Esophagus squamous epithelium (tissue), 5 donors: ENCODE measurements around the gene UBXN1. TPM values are rescaled to one million over a fixed set of nuclear protein-coding genes. Genes with fewer than 3 reads are reported as not detected.
A peak's percentile ranks its signal among the peaks of the same experiment; 100 is the strongest.

ENCODE experiments used
- DNase-seq: peaks from one replicate; lab custom pipeline; 2025; lab: John Stamatoyannopoulos, UW
- H3K27ac ChIP-seq, 4 donors: fragments of 200-600 bp; sonication (generic); one replicate each; pipeline ENCODE4 v1.5.1; 2016 to 2019; ENCODE audit warnings: mild to moderate bottlenecking in 1 of 4
- H3K27me3 ChIP-seq, 4 donors: fragments of 200-600 bp; sonication (generic); 1 replicate in 3 of 4; 2 replicates in 1 of 4; pipeline versions ENCODE4 v1.5.1 to v1.6.0; 2017 to 2021; ENCODE audit warnings: antibody characterized with exemption in 1 of 4
- H3K36me3 ChIP-seq, 3 donors: fragments of 200-600 bp; sonication (generic); one replicate each; pipeline ENCODE4 v1.5.1; 2016 to 2019
- H3K4me1 ChIP-seq, 3 donors: fragments of 200-600 bp; sonication (generic); one replicate each; pipeline ENCODE4 v1.5.1; 2017 to 2019
- H3K4me3 ChIP-seq, 4 donors: fragments of 200-600 bp; sonication (generic); 1 replicate in 3 of 4; 2 replicates in 1 of 4; pipeline ENCODE4 v1.5.1; 2016 to 2019; ENCODE audit warnings: mild to moderate bottlenecking in 2 of 4, moderate library complexity in 1 of 4
- H3K9me3 ChIP-seq, 3 donors: fragments of 200-600 bp; sonication (generic); one replicate each; pipeline ENCODE4 v1.5.1; 2016 to 2019
- CTCF ChIP-seq, 6 experiments: fragments of 450-650 bp in 4 of 6; fragments of 200-600 bp in 2 of 6; sonication (generic) in 2 of 6; IDR thresholded peaks; one replicate each; pipeline ENCODE4 v1.5.1; 2016 to 2019; ENCODE audit warnings: antibody characterized with exemption in 6 of 6, mild to moderate bottlenecking in 4 of 6, moderate library complexity in 4 of 6
- POLR2A ChIP-seq, 4 donors: fragments of 450-650 bp; IDR thresholded peaks; one replicate each; pipeline ENCODE4 v1.6.1; 2017; ENCODE audit warnings: antibody characterized with exemption in 4 of 4, mild to moderate bottlenecking in 4 of 4, moderate library complexity in 3 of 4
- WGBS, 2 donors: methylation state at CpG; one replicate each; pipeline ENCODE4 v1.1.5; 2018; 5-methylcytosine and 5-hydroxymethylcytosine counted together
- intact Hi-C: fragments of 100-400 bp; cut with DNase I; formaldehyde crosslinking; loops from one replicate; pipeline ENCODE4 v1.15.0; 2022
- total RNA-seq, 4 donors: library from RNA; depleted of rRNA; stranded (reverse); fragments of >200 nt; gene quantifications; one replicate each; pipeline ENCODE4 v1.1.0, GENCODE V29; 2016
- donor health status: DM: yes; HTN: yes; CAD: no.

Gene UBXN1
- total RNA-seq, 4 donors from 2014 or later = 67.3 to 148 (median 86.1) TPM

- Histone ChIP-seq H3K36me3 (peaks cover 0 to 40% (median 20%) of the 10 kb centered on the region in 3 donors), H3K27ac (no peak overlapping the region), H3K9me3 (no peaks in the 10 kb centered on the region), H3K27me3 (no peaks in the 10 kb centered on the region), H3K4me1 (peaks cover 28 to 46% (median 31%) of the 10 kb centered on the region in 3 donors), H3K4me3 (no peak overlapping the region)
- TF ChIP-seq CTCF (IDR thresholded peaks at IDR 0.05) = no peak
- TF ChIP-seq POLR2A (IDR thresholded peaks at IDR 0.05) = no peak
- intact Hi-C loops = no loop called here
- DNase-seq = no peak
- WGBS, 2 donors = 85 to 92% methylated on average over 4 to 11 of the region's 11 CpGs
Observed at GRCh38 chr11:62649486-62649885, 29.4 kb downstream of the UBXN1 start.

- no peaks in the 10 kb centered on the region for H3K9me3 ChIP-seq
- no peak for DNase-seq
- H3K4me1 ChIP-seq = peaks cover 28 to 51% (median 32%) of the 10 kb centered on the region in 3 donors
- 88 to 97% methylated on average over 7 to 10 of the region's 11 CpGs for WGBS, 2 donors
- intact Hi-C loops = no loop called here
- H3K36me3 ChIP-seq = peaks cover 0 to 45% (median 25%) of the 10 kb centered on the region in 3 donors
- no peak overlapping the region for H3K27ac ChIP-seq
- H3K4me3 ChIP-seq = no peak overlapping the region
- H3K27me3 ChIP-seq = no peaks in the 10 kb centered on the region
- TF ChIP-seq POLR2A (IDR thresholded peaks at IDR 0.05) (no peak), CTCF (IDR thresholded peaks at IDR 0.05) (no peak)
Observed at GRCh38 chr11:62648967-62649364, 29.9 kb downstream of the UBXN1 start.

GRCh38 chr11:62648185-62648966 lies 30.5 kb downstream of the UBXN1 start:
- intact Hi-C loops = no loop called here
- WGBS, 2 donors = 89 to 95% methylated on average over 7 to 8 of the region's 24 CpGs
- DNase-seq = no peak

GRCh38 chr11:62647609-62648005 lies 31.3 kb downstream of the UBXN1 start:
- Histone ChIP-seq H3K4me1 (peaks cover 28 to 58% (median 32%) of the 10 kb centered on the region in 3 donors), H3K27ac (peak overlapping the region in 1 of 4 donors; percentile 96), H3K4me3 (no peak overlapping the region), H3K36me3 (peaks cover 0 to 59% (median 30%) of the 10 kb centered on the region in 3 donors), H3K9me3 (no peaks in the 10 kb centered on the region), H3K27me3 (no peaks in the 10 kb centered on the region)
- DNase-seq = no peak
- intact Hi-C loops = no loop called here
- 83% methylated on average over 4 of the region's 6 CpGs; no CpG with 5 or more reads in 1 of the 2 donors for WGBS, 2 donors
- TF ChIP-seq CTCF (IDR thresholded peaks at IDR 0.05) (no peak), POLR2A (IDR thresholded peaks at IDR 0.05) (no peak)

More at GRCh38 chr11:62648185-62648966, 30.5 kb downstream of the UBXN1 start:
- Histone ChIP-seq H3K4me3 (no peak overlapping the region), H3K36me3 (peaks cover 0 to 51% (median 30%) of the 10 kb centered on the region in 3 donors), H3K9me3 (no peaks in the 10 kb centered on the region), H3K27ac (no peak overlapping the region), H3K4me1 (peaks cover 28 to 57% (median 32%) of the 10 kb centered on the region in 3 donors), H3K27me3 (no peaks in the 10 kb centered on the region)
- no peak for TF ChIP-seq POLR2A (IDR thresholded peaks at IDR 0.05)
- no peak for TF ChIP-seq CTCF (IDR thresholded peaks at IDR 0.05)
